ENCODE results near the gene COX8C.

COX8C gene

GRCh38 chr14:93315575-93315974, 31.4 kb upstream of the COX8C start:
- no peak for TF ChIP-seq CTCF (IDR thresholded peaks at IDR 0.05; ENCODE audit: control insufficient read depth, insufficient read depth, low read depth, low read length, missing control alignments)
- DNase-seq (ENCODE audit: low read depth): no peak
- no peak overlapping the region for H3K4me3 ChIP-seq (ENCODE audit: control insufficient read depth, low read depth, low read length)

GRCh38 chr14:93316716-93317115, 30.3 kb upstream of the COX8C start:
- no peak for TF ChIP-seq CTCF (IDR thresholded peaks at IDR 0.05; ENCODE audit: control insufficient read depth, insufficient read depth, low read depth, low read length, missing control alignments)
- no peak for DNase-seq (ENCODE audit: low read depth)
- no peak overlapping the region for H3K4me3 ChIP-seq (ENCODE audit: control insufficient read depth, low read depth, low read length)

GRCh38 chr14:93317210-93317874, 29.6 kb upstream of the COX8C start:
- DNase-seq (ENCODE audit: low read depth): no peak
- H3K4me3 ChIP-seq (ENCODE audit: control insufficient read depth, low read depth, low read length): no peak overlapping the region
- TF ChIP-seq CTCF (IDR thresholded peaks at IDR 0.05; ENCODE audit: control insufficient read depth, insufficient read depth, low read depth, low read length, missing control alignments): no peak

- no peak for TF ChIP-seq CTCF (IDR thresholded peaks at IDR 0.05; ENCODE audit: control insufficient read depth, insufficient read depth, low read depth, low read length, missing control alignments)
- H3K4me3 ChIP-seq (ENCODE audit: control insufficient read depth, low read depth, low read length): no peak overlapping the region
- no peak for DNase-seq (ENCODE audit: low read depth)
Observed at GRCh38 chr14:93317875-93318807, 28.8 kb upstream of the COX8C start.

GRCh38 chr14:93318927-93319326, 28.1 kb upstream of the COX8C start:
- no peak overlapping the region for H3K4me3 ChIP-seq (ENCODE audit: control insufficient read depth, low read depth, low read length)
- DNase-seq (ENCODE audit: low read depth): no peak
- TF ChIP-seq CTCF (IDR thresholded peaks at IDR 0.05; ENCODE audit: control insufficient read depth, insufficient read depth, low read depth, low read length, missing control alignments): no peak

GRCh38 chr14:93319494-93319893, 27.5 kb upstream of the COX8C start:
- no peak for TF ChIP-seq CTCF (IDR thresholded peaks at IDR 0.05; ENCODE audit: control insufficient read depth, insufficient read depth, low read depth, low read length, missing control alignments)
- DNase-seq (ENCODE audit: low read depth): no peak
- H3K4me3 ChIP-seq (ENCODE audit: control insufficient read depth, low read depth, low read length): no peak overlapping the region
